Measurements from ENCODE around the gene MACF1. TPM values are rescaled to one million over a fixed set of nuclear protein-coding genes. Genes with fewer than 3 reads are reported as not detected.
"Not testable (repeated sequence)": the region's sequence is repeated elsewhere in the genome, so short reads cannot be mapped to it uniquely, and the experiment has no call there.

MACF1 gene
- total RNA-seq, 2 experiments from 2014 or later, result 319 to 488 TPM

- H3K27ac Mint-ChIP-seq; DNase-seq; H3K4me1 Mint-ChIP-seq; H3K36me3 Mint-ChIP-seq; H3K9me3 Mint-ChIP-seq (ENCODE audit: low read depth): not testable (repeated sequence)
- Mint-ChIP-seq H3K4me3 (peak overlapping the region; percentile 45), H3K27me3 (peaks cover 43% of the 10 kb centered on the region)
- CTCF ChIA-PET, result interaction anchor here (2.0 kb wide), 1 partner anchor 46 kb away, joined by 5 read pairs; no protein-coding TSS in a partner anchor
- peak; percentile 2 for ATAC-seq
Measured at GRCh38 chr1:39492118-39493042, 287.9 kb downstream of the MACF1 start.

- not testable (repeated sequence) for H3K4me3 Mint-ChIP-seq; ATAC-seq; H3K27ac Mint-ChIP-seq; DNase-seq; H3K4me1 Mint-ChIP-seq; H3K9me3 Mint-ChIP-seq (ENCODE audit: low read depth); H3K36me3 Mint-ChIP-seq
- H3K27me3 Mint-ChIP-seq, result peaks cover 44% of the 10 kb centered on the region
- CTCF ChIA-PET, result interaction anchor here (2.0 kb wide), 1 partner anchor 46 kb away, joined by 5 read pairs; no protein-coding TSS in a partner anchor
Measured at GRCh38 chr1:39493043-39493810, 288.7 kb downstream of the MACF1 start.

DNA sequence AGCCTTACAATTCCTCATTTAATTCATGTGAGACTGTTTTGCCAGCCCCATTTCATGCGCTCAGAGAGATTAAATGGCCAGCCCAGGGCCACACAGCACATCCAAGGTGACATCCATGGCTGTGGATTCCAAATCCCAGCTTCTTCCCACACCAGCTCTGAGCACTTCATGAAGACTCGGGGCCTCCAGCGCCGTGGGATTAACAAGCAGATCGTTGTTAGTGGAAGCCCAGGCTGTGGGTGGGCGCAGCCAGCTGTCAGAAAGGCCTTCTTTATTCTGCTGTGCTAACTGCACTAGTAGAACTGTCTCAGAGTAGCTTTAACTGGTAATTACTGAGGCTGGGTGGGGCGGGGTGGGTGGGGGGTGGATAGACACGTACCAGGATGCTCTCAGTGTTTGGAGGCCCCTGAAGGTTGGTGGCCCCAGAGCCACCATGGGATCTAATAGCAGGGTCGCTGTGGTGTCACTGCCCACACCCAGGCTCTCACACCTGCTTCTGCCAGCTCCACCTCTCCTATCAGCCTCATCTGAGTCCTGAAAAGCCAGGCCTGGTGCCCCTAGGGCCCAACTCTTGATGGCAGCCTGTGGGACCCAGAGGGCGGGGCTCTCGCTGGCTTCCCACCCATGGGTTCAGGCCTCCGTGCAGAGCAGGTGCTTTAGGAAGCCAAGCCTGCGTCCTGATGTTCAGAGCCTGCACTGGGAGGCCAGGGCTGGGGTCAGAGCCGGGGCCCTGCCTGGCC lies 290.3 kb downstream of the MACF1 start:
- H3K4me1 Mint-ChIP-seq, result peaks cover 6% of the 10 kb centered on the region
- H3K27me3 Mint-ChIP-seq, result peaks cover 42% of the 10 kb centered on the region
- no peaks in the 10 kb centered on the region for H3K36me3 Mint-ChIP-seq
- ATAC-seq (no peak), DNase-seq (no peak)
- H3K9me3 Mint-ChIP-seq (ENCODE audit: low read depth), result no peaks in the 10 kb centered on the region
- H3K4me3 Mint-ChIP-seq, result no peak overlapping the region
- no peak overlapping the region for H3K27ac Mint-ChIP-seq
- CTCF ChIA-PET, result no interaction called here

GRCh38 chr1:39496520-39496919 lies 292.0 kb downstream of the MACF1 start:
- DNase-seq; H3K27ac Mint-ChIP-seq; H3K9me3 Mint-ChIP-seq (ENCODE audit: low read depth); H3K4me1 Mint-ChIP-seq; H3K36me3 Mint-ChIP-seq; CTCF ChIA-PET; ATAC-seq; H3K4me3 Mint-ChIP-seq: not testable (repeated sequence)
- H3K27me3 Mint-ChIP-seq, result peaks cover 42% of the 10 kb centered on the region

- ATAC-seq, result no peak
- Mint-ChIP-seq H3K27me3 (peaks cover 38% of the 10 kb centered on the region), H3K36me3 (no peaks in the 10 kb centered on the region), H3K4me3 (no peak overlapping the region), H3K4me1 (peaks cover under 1% of the 10 kb centered on the region), H3K9me3 (ENCODE audit: low read depth) (no peaks in the 10 kb centered on the region), H3K27ac (no peak overlapping the region)
- no peak for DNase-seq
- CTCF ChIA-PET, result no interaction called here
Measured at GRCh38 chr1:39497585-39497984, 293.1 kb downstream of the MACF1 start.

DNA sequence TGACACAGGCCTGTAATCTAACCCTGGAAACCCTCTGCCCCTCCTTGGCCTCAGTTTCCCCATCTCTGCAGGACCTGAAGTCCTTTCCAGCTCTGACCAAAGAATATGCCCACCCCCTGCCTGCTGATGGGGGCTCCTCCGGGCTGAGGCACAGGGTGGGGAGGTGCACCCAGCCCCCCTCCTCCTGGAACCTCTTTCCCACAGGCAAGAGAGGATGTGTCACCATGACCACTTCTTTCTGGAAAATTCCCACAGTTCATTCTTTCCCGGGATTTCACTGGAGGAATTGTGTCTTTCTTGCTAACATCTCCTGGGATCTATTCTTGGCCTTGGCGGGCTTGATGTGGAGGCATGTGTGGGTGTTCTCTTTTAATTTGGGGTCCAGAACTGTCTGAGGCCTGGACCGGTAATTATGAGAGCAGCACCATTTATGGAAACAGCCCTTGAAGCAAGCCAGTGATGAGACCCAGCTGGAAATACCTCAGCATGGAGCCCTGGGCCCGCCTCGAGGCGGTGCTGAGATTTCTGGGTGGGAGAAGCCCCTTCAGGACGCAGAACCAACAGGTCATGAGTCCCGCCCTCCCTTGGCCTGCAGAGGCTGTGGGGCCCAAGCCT lies 293.7 kb downstream of the MACF1 start:
- ATAC-seq; CTCF ChIA-PET; H3K4me3 Mint-ChIP-seq; DNase-seq; H3K9me3 Mint-ChIP-seq (ENCODE audit: low read depth); H3K27ac Mint-ChIP-seq; H3K36me3 Mint-ChIP-seq; H3K4me1 Mint-ChIP-seq: not testable (repeated sequence)
- peaks cover 31% of the 10 kb centered on the region for H3K27me3 Mint-ChIP-seq

DNA sequence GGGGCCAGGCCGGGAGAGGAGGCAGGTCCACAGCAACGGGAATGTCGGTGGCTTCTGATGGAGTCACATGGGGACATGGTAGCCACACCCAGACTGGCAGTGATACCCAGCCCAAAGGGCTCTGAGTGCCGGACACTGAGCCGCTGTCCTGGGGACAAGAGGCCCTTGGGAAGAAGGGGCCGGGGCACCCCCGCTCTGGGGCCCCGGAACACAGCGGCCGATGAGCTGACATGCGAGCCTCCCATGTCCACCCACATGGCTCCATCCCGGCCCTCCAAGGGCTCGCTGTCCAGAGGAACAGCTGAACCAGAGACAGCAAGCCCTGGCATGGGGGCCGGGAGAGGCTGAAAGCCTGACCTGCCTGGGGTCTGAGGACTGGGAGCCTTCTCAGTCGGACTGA lies 294.3 kb downstream of the MACF1 start:
- DNase-seq; H3K36me3 Mint-ChIP-seq; CTCF ChIA-PET; H3K4me1 Mint-ChIP-seq; H3K4me3 Mint-ChIP-seq; H3K9me3 Mint-ChIP-seq (ENCODE audit: low read depth); ATAC-seq; H3K27ac Mint-ChIP-seq: not testable (repeated sequence)
- peaks cover 25% of the 10 kb centered on the region for H3K27me3 Mint-ChIP-seq

DNA sequence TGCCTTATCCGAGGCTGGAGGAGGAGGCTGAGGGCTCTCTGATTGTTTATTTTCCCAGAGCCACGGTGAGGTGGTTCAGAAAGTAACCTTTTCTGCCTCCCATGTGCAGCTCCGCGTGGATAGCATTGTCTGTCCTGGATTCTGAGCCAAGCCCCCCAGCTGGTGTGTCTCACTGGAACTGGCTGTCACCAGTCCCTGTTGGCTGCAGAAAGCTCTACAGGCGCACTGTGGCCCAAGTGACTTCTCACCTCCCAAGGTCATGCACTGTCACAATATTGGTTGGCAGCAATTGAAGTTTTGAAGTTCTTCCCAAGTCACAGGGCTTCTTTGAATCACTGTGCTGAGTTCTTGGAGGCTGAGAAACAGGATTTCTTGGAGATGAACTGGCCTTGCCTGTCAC lies 295.2 kb downstream of the MACF1 start:
- CTCF ChIA-PET, result no interaction called here
- Mint-ChIP-seq H3K4me3 (no peak overlapping the region), H3K36me3 (no peaks in the 10 kb centered on the region), H3K4me1 (no peaks in the 10 kb centered on the region), H3K27ac (no peak overlapping the region), H3K27me3 (peaks cover 18% of the 10 kb centered on the region), H3K9me3 (ENCODE audit: low read depth) (no peaks in the 10 kb centered on the region)
- no peak for DNase-seq
- ATAC-seq, result no peak

DNA sequence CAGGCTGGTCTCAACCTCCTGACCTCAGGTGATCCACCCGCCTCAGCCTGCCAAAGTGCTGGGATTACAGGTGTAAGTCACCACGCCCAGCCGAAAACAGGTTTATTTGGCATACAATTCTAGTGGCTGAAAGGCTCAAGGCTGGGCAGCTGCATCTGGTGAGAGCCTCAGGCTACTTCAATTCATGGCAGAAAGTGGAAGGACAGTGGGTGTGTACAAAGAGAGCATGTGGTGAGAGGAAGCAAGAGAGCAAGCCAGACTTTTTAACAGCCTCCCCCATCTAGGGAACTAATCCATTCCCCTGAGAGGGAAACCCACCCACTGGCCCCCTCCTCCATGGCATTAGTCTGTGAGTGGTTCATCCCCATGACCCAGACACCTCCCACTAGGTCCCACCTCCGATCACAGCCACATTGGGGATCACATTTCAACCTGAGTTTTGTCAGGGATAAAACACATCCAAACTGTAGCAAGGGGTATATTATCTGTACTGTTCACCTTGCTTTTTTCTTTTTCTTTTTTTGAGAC lies 296.4 kb downstream of the MACF1 start:
- CTCF ChIA-PET, result interaction anchor here (0.6 kb wide), 1 partner anchor 14 kb away, joined by 4 read pairs; no protein-coding TSS in a partner anchor
- Mint-ChIP-seq H3K4me3 (no peak overlapping the region), H3K27ac (no peak overlapping the region), H3K27me3 (peaks cover 18% of the 10 kb centered on the region), H3K9me3 (ENCODE audit: low read depth) (no peaks in the 10 kb centered on the region), H3K4me1 (no peaks in the 10 kb centered on the region), H3K36me3 (no peaks in the 10 kb centered on the region)
- ATAC-seq (no peak), DNase-seq (no peak)

- H3K27ac Mint-ChIP-seq, result no peak overlapping the region
- no peak overlapping the region for H3K4me3 Mint-ChIP-seq
- CTCF ChIA-PET, result no interaction called here
- DNase-seq, result no peak
- H3K9me3 Mint-ChIP-seq (ENCODE audit: low read depth), result no peaks in the 10 kb centered on the region
- no peaks in the 10 kb centered on the region for H3K4me1 Mint-ChIP-seq
- H3K27me3 Mint-ChIP-seq, result peaks cover 17% of the 10 kb centered on the region
- ATAC-seq, result no peak
- no peaks in the 10 kb centered on the region for H3K36me3 Mint-ChIP-seq
Measured at GRCh38 chr1:39501666-39502065, 297.2 kb downstream of the MACF1 start.

DNA sequence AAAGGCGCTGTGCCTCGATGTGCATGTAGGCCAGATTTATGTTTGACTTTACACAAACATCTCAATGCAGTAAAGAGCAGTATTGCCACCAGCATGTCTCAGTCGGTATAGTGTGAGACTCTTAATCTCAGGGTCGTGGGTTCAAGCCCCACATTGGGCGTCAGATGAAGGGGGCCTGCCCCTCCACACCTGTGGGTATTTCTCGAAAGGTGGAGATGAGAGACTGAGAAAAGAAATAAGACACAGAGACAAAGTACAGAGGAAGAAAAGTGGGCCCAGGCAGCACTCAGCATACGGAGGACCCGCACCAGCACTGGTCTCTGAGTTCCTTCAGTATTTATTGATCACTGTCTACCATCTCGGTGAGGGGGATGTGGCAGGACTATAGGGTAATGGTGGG lies 299.9 kb downstream of the MACF1 start:
- ATAC-seq; CTCF ChIA-PET; H3K27ac Mint-ChIP-seq; H3K36me3 Mint-ChIP-seq; H3K4me3 Mint-ChIP-seq; DNase-seq; H3K4me1 Mint-ChIP-seq; H3K9me3 Mint-ChIP-seq (ENCODE audit: low read depth): not testable (repeated sequence)
- H3K27me3 Mint-ChIP-seq, result peaks cover 33% of the 10 kb centered on the region

- DNase-seq (no peak), ATAC-seq (no peak)
- no peak overlapping the region for H3K4me3 Mint-ChIP-seq
- H3K27ac Mint-ChIP-seq, result no peak overlapping the region
- CTCF ChIA-PET, result no interaction called here
- H3K27me3 Mint-ChIP-seq, result peaks cover 32% of the 10 kb centered on the region
- H3K9me3 Mint-ChIP-seq (ENCODE audit: low read depth), result no peaks in the 10 kb centered on the region
- H3K36me3 Mint-ChIP-seq, result no peaks in the 10 kb centered on the region
- peaks cover 16% of the 10 kb centered on the region for H3K4me1 Mint-ChIP-seq
Measured at GRCh38 chr1:39505289-39505688, 300.8 kb downstream of the MACF1 start.
